ENCODE results near the gene ZBTB8A. TPM values are rescaled to one million over a fixed set of nuclear protein-coding genes. Genes with fewer than 3 reads are reported as not detected.

Gene ZBTB8A
- 1 to 10 TPM; 3.0 to 4.7 TPM for total RNA-seq
- long read RNA-seq, full-length matches to known transcripts: 1 of 2 reads
- long read RNA-seq, partial matches to known transcripts: 0 of 2 reads
- long read RNA-seq, other reads (novel, unspliced or antisense): 1 of 2 reads

GRCh38 chr1:32538887-32539583 is at the start of gene ZBTB8A:
Gene ZBTB8A, plus strand, starts transcription at chr1:32539427. Its CDS starts 53,505 bp downstream, at chr1:32592932.
- ATAC-seq (peak; percentile 62 to 64), DNase-seq (peak; percentile 50)
- intact Hi-C loops (cut with DNase I): no loop called here

GRCh38 chr1:32489774-32490454 is 49.3 kb upstream of the ZBTB8A start:
- intact Hi-C loops (cut with DNase I): no loop called here
- ATAC-seq (no peak), DNase-seq (no peak)

GRCh38 chr1:32491386-32491785 is 47.8 kb upstream of the ZBTB8A start:
- DNase-seq (no peak), ATAC-seq (no peak)
- intact Hi-C loops (cut with DNase I): no loop called here

- DNase-seq (no peak), ATAC-seq (peak in 1 of 2 donors; percentile 50)
- intact Hi-C loops (cut with DNase I): no loop called here
Measured at GRCh38 chr1:32494196-32494595, 45.0 kb upstream of the ZBTB8A start.

GRCh38 chr1:32494711-32495337 is 44.4 kb upstream of the ZBTB8A start:
- no peak for ATAC-seq
- DNase-seq: no peak
- intact Hi-C loops (cut with DNase I): no loop called here

GRCh38 chr1:32496127-32496526 is 43.1 kb upstream of the ZBTB8A start:
- ATAC-seq (peak in 1 of 2 donors; percentile 38), DNase-seq (peak; percentile 36)
- intact Hi-C loops (cut with DNase I): no loop called here

GRCh38 chr1:32498751-32499150 is 40.5 kb upstream of the ZBTB8A start:
- intact Hi-C loops (cut with DNase I): no loop called here
- DNase-seq (no peak), ATAC-seq (no peak)

GRCh38 chr1:32500387-32501209 is 38.6 kb upstream of the ZBTB8A start:
- DNase-seq: peak; percentile 83
- ATAC-seq: peak; percentile 89 to 91
- intact Hi-C loops (cut with DNase I): no loop called here

- DNase-seq (peak; percentile 43), ATAC-seq (peak in 1 of 2 donors; percentile 25)
- intact Hi-C loops (cut with DNase I): no loop called here
Measured at GRCh38 chr1:32501865-32502264, 37.4 kb upstream of the ZBTB8A start.

- intact Hi-C loops (cut with DNase I): no loop called here
- ATAC-seq: no peak
Measured at GRCh38 chr1:32503153-32503552, 36.1 kb upstream of the ZBTB8A start.

GRCh38 chr1:32507021-32507420 is 32.2 kb upstream of the ZBTB8A start:
- ATAC-seq (peak in 1 of 2 donors; percentile 47), DNase-seq (no peak)
- intact Hi-C loops (cut with DNase I): no loop called here

More at GRCh38 chr1:32503153-32503552, 36.1 kb upstream of the ZBTB8A start:
- DNase-seq: no peak

- DNase-seq (no peak), ATAC-seq (no peak)
- intact Hi-C loops (cut with DNase I): no loop called here
Measured at GRCh38 chr1:32508761-32509160, 30.5 kb upstream of the ZBTB8A start.

GRCh38 chr1:32509939-32510338 is 29.3 kb upstream of the ZBTB8A start:
- intact Hi-C loops (cut with DNase I): loop anchor here in 1 of 2 donors (10.0 kb wide), 1 partner anchor 55 kb away; no protein-coding TSS in a partner anchor
- no peak for ATAC-seq
- DNase-seq: no peak

GRCh38 chr1:32516402-32516801 is 22.8 kb upstream of the ZBTB8A start:
- intact Hi-C loops (cut with DNase I): loop anchor here in 1 of 2 donors (10.0 kb wide), 1 partner anchor 62 kb away; no protein-coding TSS in a partner anchor

GRCh38 chr1:32518976-32519375 is 20.3 kb upstream of the ZBTB8A start:
- ATAC-seq (no peak), DNase-seq (no peak)
- intact Hi-C loops (cut with DNase I): loop anchor here in 1 of 2 donors (10.0 kb wide), 1 partner anchor 64 kb away; no protein-coding TSS in a partner anchor

More at GRCh38 chr1:32516402-32516801, 22.8 kb upstream of the ZBTB8A start:
- ATAC-seq (no peak), DNase-seq (no peak)

- DNase-seq (no peak), ATAC-seq (no peak)
- intact Hi-C loops (cut with DNase I): loop anchor here in 1 of 2 donors (10.0 kb wide), 1 partner anchor 254 kb away; no protein-coding TSS in a partner anchor
Measured at GRCh38 chr1:32521165-32521564, 18.1 kb upstream of the ZBTB8A start.

- DNase-seq: no peak
- peak in 1 of 2 donors; percentile 94 for ATAC-seq
- intact Hi-C loops (cut with DNase I): loop anchor here in 1 of 2 donors (10.0 kb wide), 1 partner anchor 250 kb away; no protein-coding TSS in a partner anchor
Measured at GRCh38 chr1:32525053-32525452, 14.2 kb upstream of the ZBTB8A start.

- intact Hi-C loops (cut with DNase I): loop anchor here in 1 of 2 donors (10.0 kb wide), 1 partner anchor 249 kb away; no protein-coding TSS in a partner anchor
- no peak for DNase-seq
- ATAC-seq: no peak
Measured at GRCh38 chr1:32525661-32526444, 13.4 kb upstream of the ZBTB8A start.
